ENCODE data around the gene EML1.
A peak's percentile ranks its signal among the peaks of the same experiment; 100 is the strongest.

EML1 gene

DNA sequence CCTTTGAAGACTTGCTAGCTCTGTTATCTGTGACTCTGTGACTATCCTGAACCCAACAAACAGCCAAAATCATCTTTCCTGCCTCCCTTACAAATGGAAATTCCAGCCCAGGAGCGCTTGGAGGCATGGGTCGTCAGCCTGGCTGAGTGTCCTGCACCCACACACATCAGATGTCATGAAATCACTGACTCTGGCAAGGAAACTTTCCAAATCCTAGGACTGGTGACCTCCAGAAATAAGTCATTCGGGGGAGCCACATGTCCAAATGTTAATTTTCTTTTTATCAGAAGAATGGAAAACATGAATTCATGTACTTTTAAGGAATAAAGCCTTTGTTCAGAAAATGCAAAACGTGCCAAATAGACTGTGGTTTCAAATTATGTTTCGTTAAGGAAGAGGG lies 175.7 kb downstream of the EML1 start:
- Histone ChIP-seq H3K36me3 (no peaks in the 10 kb centered on the region), H3K27me3 (no peaks in the 10 kb centered on the region), H3K9me3 (replicated peaks in 1 of 11) (peaks cover 0 to 12% (median 5%) of the 10 kb centered on the region in 11 experiments; a peak in 7 of 22 replicates), H3K27ac (no peak overlapping the region), H3K4me2 (no peak overlapping the region), H3K9ac (no peak overlapping the region), H3K4me1 (peaks cover 7 to 14% (median 9%) of the 10 kb centered on the region in 10 experiments; a peak in 14 of 20 replicates), H4K20me1 (peaks cover 0 to 5% (median 0%) of the 10 kb centered on the region in 11 experiments; a peak in 2 of 22 replicates), H3K4me3 (no peak overlapping the region)
- TF ChIP-seq Cebpa-rat (IDR thresholded peaks at IDR 0.05): no peak

DNA sequence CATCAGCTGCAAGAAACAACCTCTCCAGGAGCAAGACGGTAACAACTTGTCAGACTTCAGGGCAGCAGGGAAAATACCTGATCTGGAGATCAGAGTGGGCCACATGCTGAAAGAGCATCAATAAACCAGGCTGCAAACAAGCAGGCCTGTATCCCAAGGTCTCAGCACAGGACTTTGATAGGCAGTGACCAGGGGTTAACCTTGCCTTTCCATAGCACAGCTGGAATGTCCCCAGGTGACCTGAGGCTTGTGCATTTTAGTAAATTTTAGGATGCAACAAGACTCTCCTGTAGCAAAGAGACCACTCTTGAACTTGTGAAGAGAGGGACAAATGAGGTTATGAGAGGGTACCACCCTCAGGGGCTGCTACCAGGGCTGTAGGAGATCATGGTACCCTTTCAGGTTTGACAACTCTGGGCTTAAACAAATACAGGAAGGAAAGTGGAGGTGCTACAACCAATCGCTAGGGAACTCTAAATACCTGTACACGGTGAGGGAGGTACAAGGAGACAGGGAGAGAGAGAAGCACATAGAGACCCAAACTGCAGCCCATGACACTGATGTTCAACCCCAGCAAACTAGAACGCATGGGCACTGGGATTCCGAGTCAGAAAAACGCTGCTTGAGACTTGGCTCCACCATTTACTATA lies 176.6 kb downstream of the EML1 start:
- H4K20me1 ChIP-seq: peaks cover 0 to 12% (median 0%) of the 10 kb centered on the region in 11 experiments; a peak in 5 of 22 replicates
- H3K36me3 ChIP-seq: peaks cover 0 to 7% (median 4%) of the 10 kb centered on the region in 11 experiments; a peak in 7 of 22 replicates
- no peak overlapping the region for H3K27ac ChIP-seq
- peaks cover 7 to 21% (median 9%) of the 10 kb centered on the region in 10 experiments; a peak in 14 of 20 replicates for H3K4me1 ChIP-seq
- H3K4me3 ChIP-seq: no peak overlapping the region
- peaks cover 1 to 20% (median 12%) of the 10 kb centered on the region in 11 experiments; a peak in 20 of 22 replicates for H3K9me3 ChIP-seq (replicated peaks in 1 of 11)
- no peak overlapping the region for H3K4me2 ChIP-seq
- H3K27me3 ChIP-seq: no peaks in the 10 kb centered on the region
- H3K9ac ChIP-seq: no peak overlapping the region
- no peak for TF ChIP-seq Cebpa-rat (IDR thresholded peaks at IDR 0.05)

DNA sequence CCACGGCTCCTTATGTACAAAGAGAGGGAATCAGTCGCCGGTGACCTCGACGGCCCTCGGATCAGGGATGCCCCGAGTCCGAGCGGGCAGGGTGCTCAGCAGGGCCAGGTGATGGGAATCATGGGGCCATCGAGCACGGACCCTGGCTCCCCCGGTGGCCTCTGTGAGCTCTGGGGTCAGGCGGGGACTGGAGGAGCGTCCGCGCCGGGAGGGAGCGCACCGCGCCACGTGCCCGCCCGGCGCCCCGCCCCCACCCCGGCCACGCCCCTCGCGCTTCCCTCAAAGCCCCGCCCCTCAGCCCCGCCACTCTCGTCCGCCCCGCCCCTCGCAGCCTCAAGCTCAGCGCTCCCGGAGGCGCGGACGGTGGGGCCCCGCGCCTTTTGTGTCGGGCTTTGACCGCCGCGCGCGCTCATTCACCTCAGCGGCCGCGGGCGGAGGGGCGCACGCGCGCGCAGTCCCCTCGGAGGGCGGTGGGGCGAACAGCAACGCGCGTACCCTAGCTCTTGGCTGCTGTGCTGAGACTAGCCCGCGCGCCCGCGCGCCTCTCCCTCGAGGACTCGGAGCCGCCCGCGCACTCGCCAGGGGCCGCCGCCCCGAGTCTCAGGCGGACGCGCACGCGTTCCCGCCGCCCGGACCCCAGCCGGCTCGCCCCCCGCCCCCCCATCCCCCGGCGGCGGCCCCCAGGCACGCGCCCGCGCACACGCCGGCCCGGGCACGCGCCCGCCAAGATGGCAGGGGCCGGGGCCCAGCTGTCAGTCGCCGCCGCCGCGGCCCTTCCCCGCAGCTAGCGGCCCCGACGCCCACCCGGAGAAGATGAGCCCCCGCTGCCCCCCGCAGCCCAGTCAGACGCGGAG lies 178.1 kb downstream of the EML1 start:
- Histone ChIP-seq H3K27me3 (no peaks in the 10 kb centered on the region), H3K9ac (peak overlapping the region; percentile 83 to 95 (median 89))

DNA sequence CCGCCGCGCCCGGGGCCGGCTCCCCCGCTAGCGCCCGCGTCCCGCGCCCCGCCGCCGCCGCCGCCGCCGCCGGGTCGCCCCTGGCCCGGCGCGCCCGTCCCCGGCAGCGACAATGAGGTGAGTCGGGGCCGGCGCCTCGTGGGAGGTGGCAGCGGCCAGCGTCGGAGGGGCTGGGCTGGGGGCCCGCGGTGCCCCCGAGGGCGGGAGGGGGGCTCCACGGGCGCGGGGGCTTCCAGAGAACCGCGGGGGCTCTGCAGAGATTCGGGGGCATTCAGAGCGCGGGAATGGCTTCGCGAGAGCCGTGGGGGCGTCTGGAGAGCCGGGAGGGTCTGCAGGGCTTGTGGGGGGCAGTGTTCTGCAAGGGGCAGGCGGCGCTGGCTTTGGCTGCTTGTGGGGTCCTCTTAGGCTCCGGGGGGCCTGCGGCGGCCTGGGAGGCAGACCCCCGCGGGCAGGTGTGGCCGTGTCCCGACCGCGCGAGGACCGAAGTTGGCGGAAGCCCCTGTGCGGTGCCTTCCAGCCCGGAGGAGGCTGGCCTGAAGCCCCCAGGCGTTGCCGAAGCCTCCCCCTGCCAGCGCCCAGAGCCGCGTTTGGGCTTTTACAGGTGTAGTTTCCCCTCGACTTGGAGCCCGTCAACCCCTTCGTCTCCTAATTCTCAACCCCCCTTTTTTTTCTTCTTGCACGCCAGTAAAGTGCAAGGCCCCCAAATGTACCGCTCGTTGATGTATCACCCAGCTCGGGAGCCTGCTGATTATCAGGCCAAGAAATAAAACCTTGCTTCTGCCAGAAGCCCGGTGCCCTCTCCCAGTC lies 178.9 kb downstream of the EML1 start:
- no peaks in the 10 kb centered on the region for H3K27me3 ChIP-seq
- peak overlapping the region; percentile 61 to 91 (median 86) for H3K27ac ChIP-seq
- H3K36me3 ChIP-seq: peaks cover 0 to 16% (median 8%) of the 10 kb centered on the region in 11 experiments; a peak in 7 of 22 replicates
- no peak for TF ChIP-seq Cebpa-rat (IDR thresholded peaks at IDR 0.05)
- peaks cover 7 to 21% (median 9%) of the 10 kb centered on the region in 10 experiments; a peak in 14 of 20 replicates for H3K4me1 ChIP-seq
- H3K9ac ChIP-seq: peak overlapping the region; percentile 83 to 95 (median 89)
- H4K20me1 ChIP-seq: peaks cover 0 to 30% (median 0%) of the 10 kb centered on the region in 11 experiments; a peak in 7 of 22 replicates
- peak overlapping the region; percentile 87 to 99 (median 94) for H3K4me3 ChIP-seq
- H3K9me3 ChIP-seq (replicated peaks in 1 of 11): peaks cover 4 to 29% (median 21%) of the 10 kb centered on the region in 11 experiments; a peak in 20 of 22 replicates
- H3K4me2 ChIP-seq: peak overlapping the region; percentile 77 to 99 (median 96)

More for the DNA sequence above, 178.1 kb downstream of the EML1 start:
- peak overlapping the region; percentile 61 to 91 (median 86) for H3K27ac ChIP-seq
- no peak for TF ChIP-seq Cebpa-rat (IDR thresholded peaks at IDR 0.05)
- H3K4me1 ChIP-seq: peaks cover 7 to 21% (median 9%) of the 10 kb centered on the region in 10 experiments; a peak in 14 of 20 replicates
- H4K20me1 ChIP-seq: peaks cover 0 to 24% (median 0%) of the 10 kb centered on the region in 11 experiments; a peak in 7 of 22 replicates
- H3K36me3 ChIP-seq: peaks cover 0 to 15% (median 8%) of the 10 kb centered on the region in 11 experiments; a peak in 7 of 22 replicates
- peak overlapping the region; percentile 75 to 99 (median 95); a peak in 21 of 22 replicates for H3K4me2 ChIP-seq
- peaks cover 4 to 29% (median 21%) of the 10 kb centered on the region in 11 experiments; a peak in 20 of 22 replicates for H3K9me3 ChIP-seq (replicated peaks in 1 of 11)
- peak overlapping the region; percentile 87 to 99 (median 94) for H3K4me3 ChIP-seq

DNA sequence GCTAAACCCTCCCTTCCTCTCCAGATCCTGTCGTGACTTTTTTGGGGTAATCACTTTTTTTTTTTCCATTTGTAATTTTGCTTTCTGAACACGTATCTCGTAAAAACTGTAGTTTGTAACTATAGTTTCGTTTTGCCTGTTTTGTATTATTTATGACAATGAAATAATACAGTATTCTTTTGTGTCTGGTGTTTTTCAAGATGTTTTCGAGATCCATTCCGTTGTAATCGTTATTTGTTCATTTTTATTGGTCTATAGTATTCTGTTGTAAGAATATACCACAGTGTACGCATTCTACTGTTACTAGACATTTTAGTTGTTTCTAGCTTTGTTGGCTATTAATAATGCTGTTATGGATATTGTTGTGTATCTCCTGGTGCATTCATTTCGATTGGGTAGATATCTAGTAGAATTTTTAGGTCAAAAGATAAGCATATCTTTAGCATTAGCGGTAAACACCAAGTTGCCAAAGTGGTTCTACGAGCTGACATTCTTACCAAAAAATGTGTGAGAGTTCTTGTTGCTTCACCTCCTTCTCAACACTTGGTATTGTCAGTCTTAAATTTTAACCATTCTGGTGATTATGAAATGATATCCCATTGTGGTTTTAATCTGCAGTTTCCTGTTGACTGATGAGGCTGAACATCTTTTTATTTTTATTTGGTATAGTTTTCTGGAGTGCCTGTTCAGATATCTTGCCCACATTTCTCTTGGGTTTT lies 179.7 kb downstream of the EML1 start:
- Histone ChIP-seq H3K4me3 (peak overlapping the region; percentile 87 to 99 (median 94)), H3K27ac (peak overlapping the region in 9 of 11 experiments; percentile 75 to 91 (median 87); a peak in 18 of 22 replicates), H3K4me1 (peaks cover 7 to 21% (median 9%) of the 10 kb centered on the region in 10 experiments; a peak in 14 of 20 replicates), H3K27me3 (no peaks in the 10 kb centered on the region), H4K20me1 (peaks cover 0 to 38% (median 0%) of the 10 kb centered on the region in 11 experiments; a peak in 7 of 22 replicates), H3K36me3 (peaks cover 0 to 21% (median 8%) of the 10 kb centered on the region in 11 experiments; a peak in 7 of 22 replicates), H3K9me3 (replicated peaks in 1 of 11) (peaks cover 4 to 29% (median 21%) of the 10 kb centered on the region in 11 experiments; a peak in 20 of 22 replicates), H3K9ac (peak overlapping the region; percentile 83 to 95 (median 89)), H3K4me2 (peak overlapping the region; percentile 77 to 99 (median 96))
- TF ChIP-seq Cebpa-rat (IDR thresholded peaks at IDR 0.05): no peak

DNA sequence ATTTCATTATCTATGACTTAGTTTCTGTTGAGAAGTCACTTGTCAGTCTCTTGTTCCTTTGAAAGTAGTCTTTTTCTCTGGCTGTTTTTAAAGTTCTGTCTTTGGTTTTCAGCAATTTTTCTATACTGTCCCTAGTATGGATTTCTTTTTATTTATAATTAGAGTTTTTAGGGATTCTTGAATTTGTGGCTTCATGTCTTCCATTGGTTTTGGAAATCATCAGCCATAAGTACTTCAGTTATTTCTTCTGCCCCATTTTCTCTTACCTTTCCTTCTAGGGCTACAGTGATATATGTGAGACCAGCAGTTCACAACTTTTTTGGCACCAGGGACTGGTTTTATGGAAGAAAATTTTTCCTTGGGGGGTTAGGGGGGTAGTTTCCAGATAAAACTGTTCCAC lies 182.0 kb downstream of the EML1 start:
- H3K9ac ChIP-seq: no peak overlapping the region
- H3K4me3 ChIP-seq: no peak overlapping the region
- peaks cover 0 to 58% (median 3%) of the 10 kb centered on the region in 11 experiments; a peak in 11 of 22 replicates for H4K20me1 ChIP-seq
- H3K27me3 ChIP-seq: no peaks in the 10 kb centered on the region
- peaks cover 0 to 21% (median 8%) of the 10 kb centered on the region in 11 experiments; a peak in 7 of 22 replicates for H3K36me3 ChIP-seq
- peaks cover 7 to 30% (median 9%) of the 10 kb centered on the region in 10 experiments; a peak in 15 of 20 replicates for H3K4me1 ChIP-seq
- H3K9me3 ChIP-seq (replicated peaks in 1 of 11): peaks cover 4 to 29% (median 21%) of the 10 kb centered on the region in 11 experiments; a peak in 20 of 22 replicates
- TF ChIP-seq Cebpa-rat (IDR thresholded peaks at IDR 0.05): no peak
- no peak overlapping the region for H3K4me2 ChIP-seq
- H3K27ac ChIP-seq: no peak overlapping the region

DNA sequence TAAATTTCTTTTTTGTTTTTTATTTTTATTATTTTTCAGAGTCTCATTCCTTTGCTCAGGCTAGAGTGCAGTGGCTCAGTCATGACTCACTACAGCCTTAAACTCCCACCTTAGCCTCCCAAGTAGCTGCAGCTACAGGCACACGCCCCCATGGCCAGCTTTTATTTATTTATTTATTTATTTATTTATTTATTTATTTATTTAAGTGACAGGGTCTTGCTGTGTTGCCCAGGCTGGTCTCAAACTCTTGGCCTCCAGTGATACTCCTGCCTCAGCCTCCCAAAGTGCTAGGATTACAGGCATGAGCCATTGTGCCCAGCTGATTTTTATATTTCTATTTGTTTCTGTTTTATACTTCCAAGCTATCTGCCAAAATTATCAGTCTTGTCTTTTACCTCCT lies 182.8 kb downstream of the EML1 start:
- no peak overlapping the region for H3K4me3 ChIP-seq

More for the DNA sequence above, 182.8 kb downstream of the EML1 start:
- no peaks in the 10 kb centered on the region for H3K27me3 ChIP-seq
- no peak for TF ChIP-seq Cebpa-rat (IDR thresholded peaks at IDR 0.05)
- H3K4me1 ChIP-seq: peaks cover 7 to 30% (median 9%) of the 10 kb centered on the region in 10 experiments; a peak in 15 of 20 replicates
- H3K4me2 ChIP-seq: no peak overlapping the region
- H3K27ac ChIP-seq: no peak overlapping the region
- no peak overlapping the region for H3K9ac ChIP-seq
- peaks cover 0 to 66% (median 8%) of the 10 kb centered on the region in 11 experiments; a peak in 12 of 22 replicates for H4K20me1 ChIP-seq
- peaks cover 4 to 29% (median 21%) of the 10 kb centered on the region in 11 experiments; a peak in 20 of 22 replicates for H3K9me3 ChIP-seq (replicated peaks in 1 of 11)
- peaks cover 0 to 21% (median 8%) of the 10 kb centered on the region in 11 experiments; a peak in 7 of 22 replicates for H3K36me3 ChIP-seq
